DLD1 (cell line): ENCODE data around the gene TMEM79.

Experiments used
- in situ Hi-C: cut with HindIII; loops from 2 replicates; pipeline ENCODE4 v1.10.0; 2017; ENCODE audit warnings: low sequenced_read_pairs

The TMEM79 gene

DNA sequence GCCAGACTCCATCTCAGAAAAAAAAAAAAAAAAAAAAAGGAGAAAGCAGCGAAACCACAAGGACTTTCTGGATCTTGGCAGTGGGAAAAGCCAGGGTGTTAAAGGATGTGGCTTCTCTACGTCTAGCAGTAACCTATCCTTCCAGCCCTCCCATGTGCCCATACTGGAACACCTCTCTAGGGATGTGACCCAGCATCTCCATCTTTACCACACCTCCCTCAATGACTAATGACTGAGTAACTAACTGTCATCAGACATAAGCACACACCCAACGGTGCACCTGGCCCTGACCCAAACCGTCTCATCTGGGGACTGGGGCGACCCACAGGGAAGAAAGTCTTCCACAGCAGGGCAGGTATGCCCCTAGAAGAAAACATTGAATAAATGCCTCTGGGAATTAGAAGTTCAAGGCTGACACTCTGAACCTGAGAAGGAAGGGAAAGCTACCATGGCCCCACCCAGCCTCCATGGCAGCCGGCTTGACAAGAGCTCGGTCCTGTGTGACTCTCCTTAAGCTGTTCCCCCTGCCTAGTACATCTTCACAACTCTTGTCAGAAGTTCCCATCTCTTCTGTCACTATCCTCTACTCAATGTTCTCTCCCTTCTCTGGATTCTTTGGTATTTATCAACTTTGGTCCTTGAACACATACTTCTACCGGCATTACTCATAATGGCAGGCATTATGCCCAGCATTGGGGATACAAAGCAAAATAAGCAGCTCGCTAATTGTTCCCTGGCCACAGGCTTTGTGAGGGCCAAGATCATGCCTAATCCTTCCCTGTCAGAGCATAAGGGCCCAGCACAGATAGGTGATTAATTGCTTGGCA lies 21.5 kb upstream of the TMEM79 start:
- in situ Hi-C loops = no loop called here

- in situ Hi-C loops = no loop called here
These were observed 20.9 kb upstream of the TMEM79 start for GRCh38 chr1:156263288-156263655.

DNA sequence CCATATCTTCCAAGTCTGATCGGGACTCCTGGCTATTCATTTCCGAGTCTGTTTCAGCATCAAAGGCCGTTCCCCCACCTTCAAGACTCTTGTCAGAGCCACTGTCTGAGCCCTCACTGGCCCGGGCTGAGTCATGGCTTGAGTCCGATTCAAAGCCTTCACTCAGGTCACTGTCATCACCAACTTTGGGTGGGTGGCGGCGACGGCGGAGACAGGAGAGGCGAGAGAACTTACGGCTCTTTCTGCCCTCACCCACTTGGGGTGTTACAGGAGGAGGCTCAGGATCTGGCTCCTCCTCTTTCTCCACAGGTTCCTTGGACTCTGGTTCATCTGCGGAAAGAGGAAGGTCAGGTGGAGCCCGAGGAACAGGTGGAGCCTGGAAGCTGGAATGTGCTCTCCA lies 18.1 kb upstream of the TMEM79 start:
- in situ Hi-C loops = no loop called here

DNA sequence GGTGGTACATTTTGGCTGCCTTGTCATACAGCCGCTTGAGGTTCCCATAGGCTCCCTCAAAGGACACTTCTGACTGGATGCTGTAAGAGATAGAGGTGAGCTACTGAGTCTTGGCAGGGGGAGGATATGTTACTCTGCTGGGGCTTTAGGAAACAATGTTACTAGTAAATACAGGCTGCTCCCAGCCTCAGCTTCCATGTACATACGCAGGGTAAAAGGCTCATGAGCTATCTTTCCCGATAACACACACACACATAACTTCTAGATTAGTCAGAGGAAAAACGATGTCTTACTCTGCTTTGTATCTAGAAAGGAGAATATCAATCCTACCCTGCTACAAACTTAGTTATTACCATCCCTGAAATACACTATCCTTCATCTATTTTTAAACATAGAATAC lies 15.8 kb upstream of the TMEM79 start:
- in situ Hi-C loops = no loop called here

- in situ Hi-C loops = no loop called here
These were observed 13.8 kb upstream of the TMEM79 start for GRCh38 chr1:156270314-156270713.

- in situ Hi-C loops = no loop called here
These were observed 7.6 kb upstream of the TMEM79 start for GRCh38 chr1:156276532-156276931.

GRCh38 chr1:156276966-156277381 lies 7.2 kb upstream of the TMEM79 start:
- in situ Hi-C loops = no loop called here

DNA sequence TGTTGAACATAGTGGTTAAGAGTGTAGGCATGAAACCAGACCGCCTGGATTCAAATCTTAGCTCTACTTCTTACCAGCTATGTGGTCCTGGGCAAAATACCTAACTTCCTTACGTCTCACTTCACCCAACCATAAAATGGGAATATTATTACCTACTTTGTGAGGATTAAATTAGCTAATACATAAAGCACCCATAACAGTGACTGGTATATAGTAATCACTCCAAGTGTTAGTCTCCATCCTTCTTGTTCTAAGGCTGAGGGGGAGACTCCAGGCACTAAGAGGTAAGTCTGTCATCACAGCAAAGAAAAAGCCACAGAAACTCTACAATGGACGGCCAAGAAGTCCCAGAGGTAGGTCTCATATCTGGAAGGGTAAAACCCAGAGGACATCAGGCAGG lies 4.3 kb upstream of the TMEM79 start:
- in situ Hi-C loops = no loop called here

DNA sequence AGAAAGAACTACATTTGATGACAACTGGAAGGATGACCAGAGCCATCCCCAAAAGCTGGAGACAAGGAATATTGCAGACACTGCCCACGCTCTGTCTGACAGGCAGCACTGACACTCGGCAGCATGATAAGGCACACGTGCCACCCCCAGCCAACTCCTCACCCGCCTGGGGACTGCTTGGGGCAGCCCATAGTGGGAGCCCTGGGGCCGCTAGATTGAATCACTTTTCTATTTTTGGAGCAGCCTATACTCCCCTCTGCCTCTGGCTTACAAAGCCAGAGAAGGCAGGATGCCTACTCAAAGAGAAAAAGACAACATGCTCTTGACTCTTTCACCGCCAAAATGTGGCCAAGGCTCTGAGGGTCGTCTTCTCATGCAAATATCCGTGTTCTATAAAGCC lies 2.8 kb upstream of the TMEM79 start:
- in situ Hi-C loops = no loop called here

DNA sequence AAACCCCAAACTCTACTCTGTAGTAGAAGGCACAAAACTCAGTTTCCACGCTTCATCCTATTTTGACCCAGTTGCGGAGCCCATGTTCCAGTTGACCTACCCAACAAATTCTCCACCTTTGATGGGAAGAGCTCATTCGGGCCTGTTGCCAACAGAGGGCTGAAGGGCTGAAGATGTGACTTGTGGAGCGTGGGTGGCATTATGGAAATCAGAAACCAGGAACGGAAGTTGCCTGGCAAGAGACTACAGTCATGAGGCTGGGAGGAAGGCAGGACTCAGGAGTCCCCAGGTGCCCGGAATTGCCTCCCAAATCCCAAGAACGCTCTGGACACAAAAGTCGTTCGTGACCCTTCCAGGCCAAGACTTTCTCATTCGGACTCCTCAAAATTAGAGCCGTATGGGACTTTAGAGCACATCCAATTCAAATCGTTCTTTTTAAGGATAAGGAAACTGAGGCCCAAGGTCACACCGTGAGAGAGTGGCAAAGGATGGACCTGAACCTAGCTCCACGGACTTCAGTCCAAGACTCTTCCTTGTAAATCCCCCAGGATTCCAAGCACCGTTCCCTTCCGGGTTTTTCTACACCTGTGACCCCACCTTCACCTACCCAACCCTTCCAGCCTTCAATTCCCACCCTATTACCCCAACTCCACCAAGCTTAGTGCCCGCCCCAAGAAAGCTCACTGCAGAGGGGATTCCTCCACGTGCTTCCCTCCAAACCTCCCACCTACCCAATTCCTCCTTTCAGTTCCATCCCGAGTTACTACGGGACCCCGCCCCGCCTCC lies 2.2 kb upstream of the TMEM79 start:
- in situ Hi-C loops = no loop called here

- in situ Hi-C loops = no loop called here
These were observed 1.5 kb upstream of the TMEM79 start, which contains the start of gene SMG5 for GRCh38 chr1:156282479-156283222. Gene SMG5, minus strand, starts transcription at chr1:156282825. Its CDS starts 145 bp downstream, at chr1:156282680.

GRCh38 chr1:156283521-156283920 lies 604 bp upstream of the TMEM79 start:
- in situ Hi-C loops = no loop called here

GRCh38 chr1:156284757-156285156 lies 632 bp downstream of the TMEM79 start:
- in situ Hi-C loops = no loop called here

GRCh38 chr1:156285437-156285836 lies 1.3 kb downstream of the TMEM79 start:
- in situ Hi-C loops = no loop called here

DNA sequence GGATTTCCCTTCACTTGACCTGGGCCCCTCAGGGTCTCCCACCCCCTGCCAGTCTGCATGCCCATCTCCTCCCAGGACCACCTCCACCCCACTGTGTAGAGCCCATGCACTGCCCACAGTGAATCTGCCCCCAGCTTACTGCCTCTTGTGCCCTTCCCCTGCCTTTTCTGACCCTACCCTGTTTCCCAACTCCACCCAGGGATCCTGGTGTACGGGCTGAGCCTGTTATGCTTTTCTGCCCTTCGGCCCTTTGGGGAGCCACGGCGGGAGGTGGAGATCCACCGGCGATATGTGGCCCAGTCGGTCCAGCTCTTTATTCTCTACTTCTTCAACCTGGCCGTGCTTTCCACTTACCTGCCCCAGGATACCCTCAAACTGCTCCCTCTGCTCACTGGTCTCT lies 1.9 kb downstream of the TMEM79 start:
- in situ Hi-C loops = no loop called here

DNA sequence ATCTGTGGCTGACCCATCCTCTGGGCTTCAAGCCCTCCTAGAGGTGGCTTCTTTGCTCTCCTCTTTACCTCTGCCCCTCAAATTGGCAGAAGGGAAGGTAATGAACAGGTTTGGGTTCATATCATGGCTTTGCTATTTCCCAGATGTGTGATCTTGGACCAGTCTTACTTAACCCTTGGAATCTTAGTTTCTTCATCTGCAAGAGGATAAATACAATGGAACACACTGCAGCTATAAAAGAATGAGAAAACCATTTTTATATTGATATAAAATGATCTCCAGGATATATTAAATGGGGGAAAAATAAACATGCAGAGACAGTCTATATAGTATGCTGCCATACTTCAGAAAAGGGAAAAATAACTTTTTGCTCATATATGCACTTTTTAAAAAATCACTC lies 5.7 kb downstream of the TMEM79 start:
- in situ Hi-C loops = no loop called here

DNA sequence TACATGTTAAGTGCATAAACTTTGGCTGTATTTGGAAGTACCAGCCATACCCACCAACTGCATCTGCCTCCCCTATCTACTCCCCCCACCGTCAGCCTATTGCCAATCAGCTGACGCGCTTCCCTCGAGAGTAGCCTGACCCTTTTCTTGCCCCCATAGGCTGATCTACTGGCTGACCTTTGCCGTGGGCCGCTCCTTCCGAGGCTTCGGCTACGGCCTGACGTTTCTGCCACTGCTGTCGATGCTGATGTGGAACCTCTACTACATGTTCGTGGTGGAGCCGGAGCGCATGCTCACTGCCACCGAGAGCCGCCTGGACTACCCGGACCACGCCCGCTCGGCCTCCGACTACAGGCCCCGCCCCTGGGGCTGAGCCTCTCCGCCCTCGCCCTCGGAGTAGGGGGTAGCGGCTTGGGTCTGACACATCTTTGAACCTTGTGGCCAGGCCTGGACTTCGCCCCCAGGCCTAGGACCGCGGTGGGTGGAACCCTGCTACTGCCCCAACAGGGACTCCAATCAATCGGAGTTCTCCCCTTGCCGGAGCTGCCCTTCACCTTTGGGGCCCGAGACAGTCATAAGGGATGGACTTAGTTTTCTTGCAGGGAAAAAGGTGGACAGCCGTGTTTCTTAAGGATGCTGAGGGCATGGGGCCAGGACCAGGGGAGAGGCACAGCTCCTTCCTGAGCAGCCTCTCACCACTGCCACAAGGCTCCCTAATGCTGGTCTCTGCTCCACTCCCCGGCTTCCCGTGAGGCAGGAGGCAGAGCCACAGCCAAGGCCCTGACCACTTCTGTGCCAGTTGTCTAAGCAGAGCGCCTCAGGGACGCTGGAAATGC lies 7.3 kb downstream of the TMEM79 start:
- in situ Hi-C loops = no loop called here

GRCh38 chr1:156293098-156293434 lies 8.9 kb downstream of the TMEM79 start:
- in situ Hi-C loops = no loop called here

DNA sequence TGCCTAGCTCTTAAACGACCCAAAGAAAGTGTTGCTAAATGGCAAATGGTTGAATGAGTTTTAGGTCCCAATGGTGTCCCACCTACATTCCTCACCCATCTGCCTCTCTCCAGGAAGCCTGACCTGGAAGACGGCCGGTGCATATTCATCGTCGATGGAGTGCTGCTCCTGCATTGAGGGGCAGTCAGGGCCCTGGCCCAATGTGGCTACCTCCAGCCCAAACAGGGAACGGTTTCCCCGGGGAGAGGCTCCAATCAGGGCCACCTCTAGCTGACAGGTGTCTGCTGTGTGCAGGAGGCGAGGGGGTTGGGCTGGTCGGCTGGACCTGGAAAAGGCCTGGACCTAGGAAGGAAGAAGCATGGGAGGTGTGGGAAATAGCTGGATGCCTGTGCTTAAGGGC lies 9.8 kb downstream of the TMEM79 start:
- in situ Hi-C loops = no loop called here

DNA sequence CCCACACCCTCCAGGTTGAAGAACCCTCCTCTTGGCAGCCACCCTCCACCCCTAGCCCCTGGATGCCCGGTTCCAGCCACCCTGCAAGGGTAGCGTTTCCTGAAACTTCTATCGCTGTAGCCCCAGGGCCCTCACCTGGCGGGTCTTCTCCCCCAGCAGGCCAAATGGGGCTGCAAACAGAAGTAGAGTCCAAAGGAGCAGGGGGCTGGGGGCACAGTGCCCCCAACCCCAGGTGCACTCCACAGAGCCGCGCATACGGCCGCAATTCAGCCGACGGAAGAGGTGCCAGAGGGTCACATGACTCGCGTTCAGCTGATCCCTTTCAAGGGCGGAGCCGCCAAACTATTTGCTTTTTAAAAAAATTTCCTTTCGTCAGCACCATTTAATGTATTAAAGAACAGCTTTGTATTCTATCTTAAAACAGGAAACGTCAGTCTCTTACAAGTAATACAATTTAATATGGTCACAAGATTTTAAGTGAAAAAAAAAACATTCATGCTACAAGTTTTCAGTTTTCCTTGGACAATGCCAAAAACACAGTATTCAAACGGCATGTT lies 11.3 kb downstream of the TMEM79 start, which contains the start of gene GLMP:
TSS of gene GLMP (minus strand) at position 289 of the 557 bp plus-strand sequence. CDS start at position 255, 34 bp downstream.
- in situ Hi-C loops = no loop called here
